GM23338 (cell line): ENCODE data around the gene RTL10. TPM values are rescaled to one million over a fixed set of nuclear protein-coding genes. Genes with fewer than 3 reads are reported as not detected.

Experiments used
- ATAC-seq: fragments of 200-7000 bp; cut with Tn5 transposase; 3 replicates; pipeline ENCODE4 v1.9.1; 2020
- DNase-seq: peaks from one replicate; pipeline ENCODE4 v3.0.0-alpha.2; 2015; ENCODE audit warnings: low spot score
- H2AFZ ChIP-seq: fragments of 200-600 bp; sonication (generic); 2 replicates; pipeline ENCODE4 v1.8.0; 2016; ENCODE audit warnings: antibody characterized with exemption, mild to moderate bottlenecking, moderate library complexity
- H3F3A ChIP-seq: fragments of 200-600 bp; sonication (generic); replicated peaks from 2 replicates; pipeline ENCODE4 v1.8.0; 2017; ENCODE audit warnings: antibody characterized with exemption, mixed run types, low read depth
- H3K27ac ChIP-seq: fragments of 200-600 bp; sonication (generic); 2 replicates; pipeline ENCODE4 v1.6.1; 2016; ENCODE audit warnings: low read depth
- H3K27me3 ChIP-seq: fragments of 200-600 bp; sonication (generic); 2 replicates; pipeline ENCODE4 v1.8.0; 2016; ENCODE audit warnings: mild to moderate bottlenecking, mixed run types, moderate library complexity; ENCODE audit not compliant: insufficient read depth
- H3K36me3 ChIP-seq: fragments of 200-600 bp; sonication (generic); 2 replicates; pipeline ENCODE4 v1.8.0; 2016; ENCODE audit warnings: mild to moderate bottlenecking; ENCODE audit not compliant: insufficient read depth
- H3K4me1 ChIP-seq: fragments of 200-600 bp; sonication (generic); 2 replicates; pipeline ENCODE4 v1.8.0; 2016; ENCODE audit warnings: mild to moderate bottlenecking, moderate library complexity; ENCODE audit not compliant: insufficient read depth
- H3K4me2 ChIP-seq: fragments of 200-600 bp; sonication (generic); 2 replicates; pipeline ENCODE4 v1.7.1; 2017; ENCODE audit warnings: mixed run types
- H3K4me3 ChIP-seq: fragments of 200-600 bp; sonication (generic); 2 replicates; pipeline ENCODE4 v1.6.1; 2016; ENCODE audit warnings: mixed run types
- H3K79me2 ChIP-seq: fragments of 200-600 bp; sonication (generic); replicated peaks from 2 replicates; pipeline ENCODE4 v1.8.0; 2017; ENCODE audit warnings: mild to moderate bottlenecking; ENCODE audit not compliant: insufficient read depth
- H3K9me2 ChIP-seq: fragments of 200-600 bp; sonication (generic); 2 replicates; pipeline ENCODE4 v1.8.0; 2017; ENCODE audit not compliant: insufficient read depth
- H4K20me1 ChIP-seq: fragments of 200-600 bp; sonication (generic); replicated peaks from 2 replicates; pipeline ENCODE4 v1.8.0; 2017; ENCODE audit warnings: mild to moderate bottlenecking; ENCODE audit not compliant: insufficient read depth
- H3K27ac Mint-ChIP-seq: 2 replicates; pipeline ENCODE4 v1.8.0; 2020; ENCODE audit warnings: inconsistent platforms, mild to moderate bottlenecking, moderate library complexity, mixed read lengths
- H3K27me3 Mint-ChIP-seq: 3 replicates; pipeline ENCODE4 v1.8.0; 2022; ENCODE audit warnings: low read depth, mild to moderate bottlenecking, moderate library complexity, mixed read lengths, inconsistent platforms; ENCODE audit not compliant: insufficient read depth, poor library complexity
- H3K36me3 Mint-ChIP-seq: 3 replicates; pipeline ENCODE4 v1.8.0; 2021; ENCODE audit warnings: low read depth, mild to moderate bottlenecking, inconsistent platforms, moderate library complexity, mixed read lengths
- H3K4me1 Mint-ChIP-seq: 3 replicates; pipeline ENCODE4 v1.8.0; 2020; ENCODE audit warnings: mild to moderate bottlenecking, inconsistent platforms, mixed read lengths
- H3K4me3 Mint-ChIP-seq: 3 replicates; pipeline ENCODE4 v1.8.0; 2021; ENCODE audit warnings: moderate library complexity, mild to moderate bottlenecking, inconsistent platforms, mixed read lengths
- H3K9me3 Mint-ChIP-seq: 3 replicates; pipeline ENCODE4 v1.8.0; 2020; ENCODE audit warnings: moderate library complexity, mild to moderate bottlenecking, inconsistent platforms, mixed read lengths
- CREB1 ChIP-seq: fragments of 250-450 bp; sonication (Bioruptor Pico); IDR thresholded peaks from 2 replicates; pipeline ENCODE4 v1.5.0; 2020; ENCODE audit warnings: low read depth, mild to moderate bottlenecking, moderate library complexity
- EZH2 ChIP-seq: fragments of 200-600 bp; sonication (generic); IDR thresholded peaks from one replicate; pipeline ENCODE4 v1.8.0; 2017; ENCODE audit warnings: antibody characterized with exemption, mild to moderate bottlenecking, low read depth; ENCODE audit not compliant: unreplicated experiment
- EZH2phosphoT487 ChIP-seq: fragments of 200-600 bp; sonication (generic); IDR thresholded peaks from one replicate; pipeline ENCODE4 v1.8.1; 2018; ENCODE audit warnings: antibody characterized with exemption; ENCODE audit not compliant: unreplicated experiment
- JUNB ChIP-seq: IDR thresholded peaks from one replicate; pipeline ENCODE4 v1.6.1; 2016; ENCODE audit warnings: antibody characterized with exemption; ENCODE audit not compliant: unreplicated experiment
- NANOG ChIP-seq: IDR thresholded peaks from 2 replicates; pipeline ENCODE4 v1.6.1; 2016; ENCODE audit warnings: antibody characterized with exemption, borderline replicate concordance
- STAT1 ChIP-seq: IDR thresholded peaks from one replicate; pipeline ENCODE4 v1.6.1; 2016; ENCODE audit warnings: antibody characterized with exemption; ENCODE audit not compliant: unreplicated experiment
- ZNF114 ChIP-seq: fragments of 250-450 bp; sonication (Bioruptor Pico); IDR thresholded peaks from 2 replicates; pipeline ENCODE4 v1.5.0; 2020; ENCODE audit warnings: mild to moderate bottlenecking, moderate library complexity
- ZNF331 ChIP-seq: fragments of 250-450 bp; sonication (Bioruptor Pico); IDR thresholded peaks from 2 replicates; pipeline ENCODE4 v1.5.0; 2020; ENCODE audit warnings: low read depth, mild to moderate bottlenecking, moderate library complexity
- polyA plus RNA-seq: library from polyadenylated mRNA; unstranded; fragments of >200 nt; fragmentation: Nextera tagmentation; extraction: Ambion mirVana; gene quantifications from 2 replicates; pipeline ENCODE4 v1.2.1, GENCODE V29; 2016
- total RNA-seq: library from RNA; depleted of rRNA; stranded (reverse); fragments of >200 nt; shearing (Covaris generic); gene quantifications from 2 replicates; pipeline ENCODE4 v1.2.3, GENCODE V29; 2014
- TF ChIP-seq, protein P1 (sequence below): IDR thresholded peaks from 2 replicates; pipeline ENCODE4 v1.6.1; 2016; ENCODE audit warnings: antibody characterized with exemption
- TF ChIP-seq, protein P2 (sequence below): IDR thresholded peaks from one replicate; pipeline ENCODE4 v1.6.1; 2018; ENCODE audit warnings: antibody characterized with exemption; ENCODE audit not compliant: unreplicated experiment
- TF ChIP-seq, protein P3 (sequence below), 2 experiments: fragments of 200-600 bp in 1 of 2; sonication (generic) in 1 of 2; conservative IDR thresholded peaks; 2 replicates each; pipeline versions ENCODE4 v1.5.1 to v1.6.1; 2016 to 2017; ENCODE audit warnings: antibody characterized with exemption in 2 of 2, low read depth in 2 of 2, mild to moderate bottlenecking in 2 of 2, moderate library complexity in 1 of 2

Gene RTL10
- total and polyA plus RNA-seq, 2 experiments from 2014 or later = 9.4 to 17.4 TPM

DNA sequence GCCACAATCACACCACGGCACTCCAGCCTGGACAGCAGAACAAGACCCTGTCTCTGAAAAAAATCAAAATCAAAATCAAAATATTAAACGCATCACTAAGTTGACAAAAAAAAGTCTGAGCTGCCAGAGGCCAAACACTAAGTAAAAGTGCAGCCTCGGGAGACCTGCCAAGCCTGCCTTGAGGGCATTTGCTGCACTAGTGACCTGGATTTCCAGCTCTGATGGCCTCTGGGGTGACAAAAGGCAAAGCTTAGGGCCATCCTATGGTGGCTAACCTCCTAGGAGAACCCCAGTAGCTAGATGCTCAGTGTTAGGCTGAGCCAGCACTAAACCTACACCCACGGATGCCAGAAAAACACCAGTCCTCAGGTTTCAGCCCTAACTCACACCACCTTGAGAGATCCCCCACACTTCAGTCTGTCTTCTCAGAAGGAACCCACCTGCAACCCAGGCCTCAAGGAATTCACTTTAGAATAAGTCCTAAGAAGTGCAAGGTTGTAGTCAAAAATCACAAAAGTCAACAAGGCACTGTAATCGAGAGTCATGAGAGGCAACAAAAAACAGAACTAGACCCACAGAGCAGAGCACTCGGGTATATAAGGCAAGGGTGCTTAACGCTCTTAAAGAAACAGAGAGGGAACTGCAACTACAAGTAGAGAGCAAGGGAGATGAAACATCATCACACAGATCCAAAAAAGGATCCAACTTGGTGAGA is 28.6 kb downstream of the RTL10 start:
- Histone ChIP-seq H3K4me3 (no peak overlapping the region), H3K27me3 (no peaks in the 10 kb centered on the region), H3K79me2 (no peaks in the 10 kb centered on the region), H3K4me2 (no peak overlapping the region), H3K4me1 (no peaks in the 10 kb centered on the region), H3K36me3 (no peaks in the 10 kb centered on the region), H4K20me1 (no peaks in the 10 kb centered on the region), H3K9me2 (no peaks in the 10 kb centered on the region), H3F3A (no peaks in the 10 kb centered on the region), H2AFZ (no peak overlapping the region), H3K27ac (no peak overlapping the region)
- ATAC-seq (no peak), DNase-seq (no peak)
- no peaks in the 10 kb centered on the region; the same call in 1 of the 3 replicates for H3K9me3 Mint-ChIP-seq
- peaks cover 8% of the 10 kb centered on the region for H3K27me3 Mint-ChIP-seq
- no peak overlapping the region for H3K4me3 Mint-ChIP-seq
- TF ChIP-seq ZNF331 (CRISPR knock-in tag) (no peak), CREB1 (no peak), EZH2phosphoT487 (no peak), EZH2 (no peak), NANOG (no peak), JUNB (no peak), STAT1 (no peak), ZNF114 (no peak)
- TF ChIP-seq, protein P1, sequence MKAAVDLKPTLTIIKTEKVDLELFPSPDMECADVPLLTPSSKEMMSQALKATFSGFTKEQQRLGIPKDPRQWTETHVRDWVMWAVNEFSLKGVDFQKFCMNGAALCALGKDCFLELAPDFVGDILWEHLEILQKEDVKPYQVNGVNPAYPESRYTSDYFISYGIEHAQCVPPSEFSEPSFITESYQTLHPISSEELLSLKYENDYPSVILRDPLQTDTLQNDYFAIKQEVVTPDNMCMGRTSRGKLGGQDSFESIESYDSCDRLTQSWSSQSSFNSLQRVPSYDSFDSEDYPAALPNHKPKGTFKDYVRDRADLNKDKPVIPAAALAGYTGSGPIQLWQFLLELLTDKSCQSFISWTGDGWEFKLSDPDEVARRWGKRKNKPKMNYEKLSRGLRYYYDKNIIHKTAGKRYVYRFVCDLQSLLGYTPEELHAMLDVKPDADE = no peak
- TF ChIP-seq, protein P2, sequence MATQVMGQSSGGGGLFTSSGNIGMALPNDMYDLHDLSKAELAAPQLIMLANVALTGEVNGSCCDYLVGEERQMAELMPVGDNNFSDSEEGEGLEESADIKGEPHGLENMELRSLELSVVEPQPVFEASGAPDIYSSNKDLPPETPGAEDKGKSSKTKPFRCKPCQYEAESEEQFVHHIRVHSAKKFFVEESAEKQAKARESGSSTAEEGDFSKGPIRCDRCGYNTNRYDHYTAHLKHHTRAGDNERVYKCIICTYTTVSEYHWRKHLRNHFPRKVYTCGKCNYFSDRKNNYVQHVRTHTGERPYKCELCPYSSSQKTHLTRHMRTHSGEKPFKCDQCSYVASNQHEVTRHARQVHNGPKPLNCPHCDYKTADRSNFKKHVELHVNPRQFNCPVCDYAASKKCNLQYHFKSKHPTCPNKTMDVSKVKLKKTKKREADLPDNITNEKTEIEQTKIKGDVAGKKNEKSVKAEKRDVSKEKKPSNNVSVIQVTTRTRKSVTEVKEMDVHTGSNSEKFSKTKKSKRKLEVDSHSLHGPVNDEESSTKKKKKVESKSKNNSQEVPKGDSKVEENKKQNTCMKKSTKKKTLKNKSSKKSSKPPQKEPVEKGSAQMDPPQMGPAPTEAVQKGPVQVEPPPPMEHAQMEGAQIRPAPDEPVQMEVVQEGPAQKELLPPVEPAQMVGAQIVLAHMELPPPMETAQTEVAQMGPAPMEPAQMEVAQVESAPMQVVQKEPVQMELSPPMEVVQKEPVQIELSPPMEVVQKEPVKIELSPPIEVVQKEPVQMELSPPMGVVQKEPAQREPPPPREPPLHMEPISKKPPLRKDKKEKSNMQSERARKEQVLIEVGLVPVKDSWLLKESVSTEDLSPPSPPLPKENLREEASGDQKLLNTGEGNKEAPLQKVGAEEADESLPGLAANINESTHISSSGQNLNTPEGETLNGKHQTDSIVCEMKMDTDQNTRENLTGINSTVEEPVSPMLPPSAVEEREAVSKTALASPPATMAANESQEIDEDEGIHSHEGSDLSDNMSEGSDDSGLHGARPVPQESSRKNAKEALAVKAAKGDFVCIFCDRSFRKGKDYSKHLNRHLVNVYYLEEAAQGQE = no peak
- TF ChIP-seq, protein P3, sequence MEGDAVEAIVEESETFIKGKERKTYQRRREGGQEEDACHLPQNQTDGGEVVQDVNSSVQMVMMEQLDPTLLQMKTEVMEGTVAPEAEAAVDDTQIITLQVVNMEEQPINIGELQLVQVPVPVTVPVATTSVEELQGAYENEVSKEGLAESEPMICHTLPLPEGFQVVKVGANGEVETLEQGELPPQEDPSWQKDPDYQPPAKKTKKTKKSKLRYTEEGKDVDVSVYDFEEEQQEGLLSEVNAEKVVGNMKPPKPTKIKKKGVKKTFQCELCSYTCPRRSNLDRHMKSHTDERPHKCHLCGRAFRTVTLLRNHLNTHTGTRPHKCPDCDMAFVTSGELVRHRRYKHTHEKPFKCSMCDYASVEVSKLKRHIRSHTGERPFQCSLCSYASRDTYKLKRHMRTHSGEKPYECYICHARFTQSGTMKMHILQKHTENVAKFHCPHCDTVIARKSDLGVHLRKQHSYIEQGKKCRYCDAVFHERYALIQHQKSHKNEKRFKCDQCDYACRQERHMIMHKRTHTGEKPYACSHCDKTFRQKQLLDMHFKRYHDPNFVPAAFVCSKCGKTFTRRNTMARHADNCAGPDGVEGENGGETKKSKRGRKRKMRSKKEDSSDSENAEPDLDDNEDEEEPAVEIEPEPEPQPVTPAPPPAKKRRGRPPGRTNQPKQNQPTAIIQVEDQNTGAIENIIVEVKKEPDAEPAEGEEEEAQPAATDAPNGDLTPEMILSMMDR (conservative IDR thresholded peaks at IDR 0.05; ENCODE audit: low read depth in 2 of 2) = no peak
- no peak overlapping the region for H3K27ac Mint-ChIP-seq
- H3K4me1 Mint-ChIP-seq = peaks cover 5% of the 10 kb centered on the region; the same call in 2 of the 3 replicates
- H3K36me3 Mint-ChIP-seq = no peaks in the 10 kb centered on the region
